ENCODE data around the gene LYRM7. TPM values are rescaled to one million over a fixed set of nuclear protein-coding genes. Genes with fewer than 3 reads are reported as not detected.

Gene LYRM7
- total RNA-seq, result 7.5 and 13.9 TPM in 2 replicates

GRCh38 chr5:131170540-131171275, at the start of gene LYRM7:
Gene LYRM7, plus strand, starts transcription at chr5:131170944. Its CDS starts 77 bp downstream, at chr5:131171021.

GRCh38 chr5:131165119-131165727, 5.5 kb upstream of the LYRM7 start, which contains the start of gene HINT1:
Gene HINT1, minus strand, starts transcription at chr5:131165256. Its CDS starts 51 bp downstream, at chr5:131165205.

Other genes with a start within 250 kb of the LYRM7 start
- gene HINT1, start 5.7 kb upstream of the LYRM7 start, total RNA-seq, result 159 and 166 TPM in 2 replicates
- gene CDC42SE2, start 93.1 kb downstream of the LYRM7 start, total RNA-seq, result 40.2 and 56.1 TPM in 2 replicates

Measured in vein endothelial cell (primary cell).